Stimulated activated CD8-positive, alpha-beta memory T cell treated with anti-CD3 and anti-CD28 coated beads, Interleukin-12 subunit alpha, Interleukin-12 subunit beta, amount 100 ng/mL, for 1 hour (primary cell): ENCODE measurements around the gene CFTR.
"Not testable (repeated sequence)": the region's sequence is repeated elsewhere in the genome, so short reads cannot be mapped to it uniquely, and the experiment has no call there.

ENCODE experiments used
- DNase-seq: peaks from one replicate; pipeline ENCODE4 v3.0.0-alpha.2; 2020; ENCODE audit warnings: low read depth

The CFTR gene

DNA sequence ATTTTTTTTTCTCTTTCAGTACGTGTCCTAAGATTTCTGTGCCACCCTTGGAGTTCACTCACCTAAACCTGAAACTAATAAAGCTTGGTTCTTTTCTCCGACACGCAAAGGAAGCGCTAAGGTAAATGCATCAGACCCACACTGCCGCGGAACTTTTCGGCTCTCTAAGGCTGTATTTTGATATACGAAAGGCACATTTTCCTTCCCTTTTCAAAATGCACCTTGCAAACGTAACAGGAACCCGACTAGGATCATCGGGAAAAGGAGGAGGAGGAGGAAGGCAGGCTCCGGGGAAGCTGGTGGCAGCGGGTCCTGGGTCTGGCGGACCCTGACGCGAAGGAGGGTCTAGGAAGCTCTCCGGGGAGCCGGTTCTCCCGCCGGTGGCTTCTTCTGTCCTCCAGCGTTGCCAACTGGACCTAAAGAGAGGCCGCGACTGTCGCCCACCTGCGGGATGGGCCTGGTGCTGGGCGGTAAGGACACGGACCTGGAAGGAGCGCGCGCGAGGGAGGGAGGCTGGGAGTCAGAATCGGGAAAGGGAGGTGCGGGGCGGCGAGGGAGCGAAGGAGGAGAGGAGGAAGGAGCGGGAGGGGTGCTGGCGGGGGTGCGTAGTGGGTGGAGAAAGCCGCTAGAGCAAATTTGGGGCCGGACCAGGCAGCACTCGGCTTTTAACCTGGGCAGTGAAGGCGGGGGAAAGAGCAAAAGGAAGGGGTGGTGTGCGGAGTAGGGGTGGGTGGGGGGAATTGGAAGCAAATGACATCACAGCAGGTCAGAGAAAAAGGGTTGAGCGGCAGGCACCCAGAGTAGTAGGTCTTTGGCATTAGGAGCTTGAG, at the start of gene CFTR:
TSS of gene CFTR (plus strand) at position 801 of the 830 bp plus-strand sequence. CDS start 70 bp downstream, outside the sequence.
- DNase-seq = no peak

DNA sequence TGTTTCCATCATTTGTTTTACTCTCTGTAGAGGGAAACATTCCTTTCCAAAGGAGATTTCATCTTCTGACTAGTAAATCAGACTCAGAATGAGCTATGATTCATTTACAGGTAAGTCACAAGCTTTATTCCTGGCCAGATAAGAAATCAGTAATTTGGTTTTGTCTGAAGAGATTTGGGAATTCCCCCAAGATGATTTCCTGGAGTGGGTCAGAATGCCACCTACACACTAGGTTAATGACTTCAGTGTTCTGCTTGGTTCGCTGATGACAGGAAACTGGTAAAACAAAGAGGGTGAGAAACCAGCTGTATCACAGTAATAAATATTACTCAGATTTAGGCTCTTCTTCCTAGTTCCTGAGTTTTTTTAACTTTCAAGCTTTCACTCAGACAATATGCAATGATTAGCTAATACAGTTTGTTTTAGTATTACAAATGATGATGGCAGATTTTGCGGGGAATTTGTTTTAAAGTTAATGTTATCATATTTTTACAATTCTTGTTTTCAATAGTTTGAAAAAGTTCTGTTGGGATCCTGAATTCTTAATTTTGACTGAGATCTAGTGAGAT, 44.3 kb upstream of the CFTR start:
- DNase-seq = no peak

DNA sequence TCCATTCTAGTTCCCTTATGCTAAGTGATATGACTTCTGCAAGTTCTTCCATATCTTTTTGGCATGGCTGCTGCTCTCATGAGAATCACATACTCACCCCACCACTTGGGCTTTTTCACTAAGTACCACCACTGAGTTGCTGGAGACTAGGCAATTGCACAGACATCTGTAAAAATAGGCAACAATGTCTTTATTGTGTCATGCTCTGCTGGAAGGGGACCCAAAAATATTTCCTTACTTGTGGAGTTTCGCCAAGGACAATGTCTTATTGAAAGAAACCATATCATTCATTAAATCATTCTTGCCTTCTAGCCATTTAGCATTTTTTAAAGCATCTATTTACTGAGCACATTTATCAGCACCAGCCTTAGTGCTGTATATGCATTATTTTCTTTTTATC, 35.2 kb upstream of the CFTR start:
- DNase-seq = no peak

DNA sequence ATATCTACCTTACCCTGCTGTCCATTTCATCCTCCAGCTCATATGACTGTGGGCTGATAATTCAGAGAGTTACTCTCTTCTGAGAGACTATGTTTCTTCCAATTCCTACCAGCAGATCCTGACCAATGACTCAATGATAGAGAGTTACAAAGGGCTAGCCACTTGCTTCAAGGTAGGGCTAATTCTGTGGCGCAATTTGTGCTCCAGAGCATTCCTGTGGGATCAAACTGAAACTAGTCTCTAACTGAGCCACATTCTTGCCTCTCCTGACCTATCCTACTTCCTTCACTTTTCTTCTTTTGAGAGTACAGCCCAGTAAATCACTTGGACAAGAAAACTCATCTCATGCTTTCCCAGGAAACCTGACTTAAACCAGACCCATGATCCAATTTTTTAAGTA, 34.6 kb upstream of the CFTR start:
- DNase-seq = no peak

DNA sequence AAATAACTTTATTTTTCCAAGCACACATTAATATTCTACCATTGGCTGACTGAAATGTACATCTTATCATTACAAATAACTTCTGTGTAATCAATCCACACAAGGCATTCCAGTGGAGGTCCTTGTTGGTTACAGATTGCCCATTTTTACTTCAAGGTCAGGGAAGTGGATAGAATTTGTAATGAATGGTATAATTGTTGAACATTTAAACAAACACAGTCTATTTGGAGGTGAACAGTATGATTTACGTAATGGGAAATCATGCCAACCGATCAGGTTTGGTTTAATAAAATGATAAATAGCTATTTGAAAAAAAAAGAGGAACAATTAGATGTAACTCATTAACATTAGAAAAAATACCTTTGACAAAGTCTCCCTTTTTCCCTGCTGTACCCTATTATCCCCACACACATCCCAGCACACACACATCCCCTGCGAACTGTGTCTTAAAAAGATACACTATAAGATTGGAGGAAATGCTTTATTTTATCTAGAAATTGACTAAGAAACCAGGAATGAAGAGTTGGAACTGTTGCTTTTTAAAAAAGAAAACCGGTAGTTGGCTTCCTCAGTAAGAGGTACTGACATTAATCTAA, 33.5 kb upstream of the CFTR start:
- DNase-seq = no peak

DNA sequence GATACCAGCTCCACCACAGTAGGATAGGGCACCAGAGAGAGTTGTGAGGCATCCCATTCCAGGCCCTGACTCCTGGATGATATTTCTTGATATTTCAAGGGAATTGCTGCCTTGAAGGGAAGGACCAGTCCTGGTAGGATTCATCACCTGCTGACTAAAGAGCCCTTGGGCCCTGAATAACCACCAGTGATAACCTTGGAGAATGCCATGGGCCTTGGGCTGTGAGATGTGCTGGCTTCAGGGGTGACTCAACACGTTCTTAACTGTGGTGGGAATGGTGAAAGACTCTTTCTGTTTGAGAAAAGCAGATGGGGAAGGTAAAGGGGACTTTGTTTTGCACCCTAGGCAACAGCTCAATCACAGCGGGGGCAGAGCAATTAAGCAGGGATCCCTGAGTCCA, 31.2 kb upstream of the CFTR start:
- no peak for DNase-seq

DNA sequence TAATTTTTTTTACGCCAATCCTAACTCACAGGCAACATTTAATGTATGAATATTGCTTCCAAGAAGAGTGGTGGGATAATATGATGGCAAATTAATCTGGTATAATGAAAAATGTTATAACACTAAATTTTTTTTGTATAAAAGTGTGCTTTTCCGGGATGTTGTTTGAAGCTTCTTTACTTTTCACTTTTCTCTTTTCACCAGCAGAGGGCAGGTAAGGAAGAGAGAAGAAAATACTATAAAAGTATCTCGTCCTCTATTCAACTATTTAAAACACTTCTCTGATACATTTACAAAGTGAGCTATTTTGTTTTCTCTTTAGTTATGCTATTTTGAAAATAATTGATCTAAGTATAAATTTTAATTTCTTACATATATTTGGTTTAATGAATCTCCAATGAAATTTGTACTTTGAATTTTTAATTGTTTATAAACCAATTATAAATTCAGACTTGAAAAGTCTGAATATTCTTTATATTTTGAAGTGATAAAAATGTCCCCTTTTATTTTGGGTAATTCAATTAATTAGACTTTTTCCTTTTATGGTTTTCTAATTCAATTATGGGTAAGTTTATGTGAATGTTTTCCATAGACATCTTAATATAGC, 20.7 kb upstream of the CFTR start:
- DNase-seq = no peak

DNA sequence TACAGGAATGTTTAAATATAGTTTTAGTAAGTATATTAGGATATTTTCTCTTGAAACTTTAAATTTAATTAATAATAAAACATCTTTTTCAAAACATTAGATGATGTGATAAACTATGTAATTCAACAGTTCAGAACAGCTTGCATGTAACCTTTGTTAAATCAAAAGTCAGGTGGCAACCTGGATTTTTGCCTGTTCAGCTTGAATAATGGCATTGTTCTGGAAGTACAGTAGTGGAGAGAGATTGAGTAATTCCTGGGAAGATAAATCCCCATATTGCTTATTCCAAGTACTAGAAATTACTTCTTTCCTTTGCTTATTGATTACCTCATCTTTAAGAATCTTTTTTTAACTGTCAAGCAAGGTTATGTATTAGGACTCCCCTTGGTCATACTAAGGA, 20.1 kb upstream of the CFTR start:
- no peak for DNase-seq

DNA sequence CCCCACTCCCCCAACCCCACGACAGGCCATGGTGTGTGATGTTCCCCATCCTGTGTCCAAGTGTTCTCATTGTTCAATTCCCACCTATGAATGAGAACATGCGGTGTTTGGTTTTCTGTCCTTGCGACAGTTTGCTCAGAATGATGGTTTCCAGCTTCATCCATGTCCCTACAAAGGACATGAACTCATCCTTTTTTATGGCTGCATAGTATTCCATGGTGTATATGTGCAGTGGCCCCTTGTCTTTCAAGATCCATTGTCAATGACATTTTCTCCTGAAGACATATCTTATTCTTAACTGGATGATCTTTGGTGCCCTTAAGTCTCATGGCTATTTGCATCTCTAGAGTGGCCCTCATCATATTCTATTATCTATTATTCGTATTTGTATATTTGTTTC, 19.0 kb upstream of the CFTR start:
- DNase-seq = not testable (repeated sequence)

DNA sequence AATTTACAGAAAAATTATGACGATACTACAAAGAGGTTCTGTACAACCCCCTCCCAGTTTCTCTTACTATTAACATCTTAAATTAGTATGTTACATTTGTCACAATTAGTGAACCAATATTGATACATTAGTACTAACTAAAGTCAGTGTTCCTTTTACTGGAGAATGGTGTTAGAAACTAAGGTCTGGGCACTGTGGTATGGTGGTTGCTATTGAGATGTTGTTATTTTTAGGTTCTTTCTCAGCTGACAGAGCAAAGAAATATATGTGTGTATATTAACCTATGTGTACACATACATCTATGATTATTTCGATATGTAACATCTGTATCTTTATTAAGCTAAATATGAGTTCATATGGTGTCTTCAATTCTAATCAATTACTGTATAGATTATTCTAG, 11.7 kb upstream of the CFTR start:
- no peak for DNase-seq

DNA sequence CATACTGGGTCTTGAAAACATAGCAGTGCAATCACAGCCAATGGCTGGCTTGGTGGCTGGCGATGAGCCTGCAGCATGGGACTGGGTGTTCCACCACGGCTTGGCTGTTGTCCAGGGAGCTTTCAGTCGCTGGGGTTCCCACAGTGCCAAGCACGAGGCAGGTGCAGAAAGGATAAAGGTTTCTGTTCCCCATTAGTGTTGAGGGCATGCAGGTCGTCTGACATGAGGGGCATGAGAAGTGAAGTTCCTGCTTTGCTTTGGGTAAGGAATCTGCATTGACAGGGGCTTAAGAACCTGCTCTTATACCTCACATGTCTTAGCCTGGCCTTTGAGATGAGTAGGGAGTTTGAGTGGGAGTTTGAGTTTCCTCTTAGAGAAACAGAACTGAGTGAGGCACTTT, 9.0 kb upstream of the CFTR start:
- DNase-seq = no peak

DNA sequence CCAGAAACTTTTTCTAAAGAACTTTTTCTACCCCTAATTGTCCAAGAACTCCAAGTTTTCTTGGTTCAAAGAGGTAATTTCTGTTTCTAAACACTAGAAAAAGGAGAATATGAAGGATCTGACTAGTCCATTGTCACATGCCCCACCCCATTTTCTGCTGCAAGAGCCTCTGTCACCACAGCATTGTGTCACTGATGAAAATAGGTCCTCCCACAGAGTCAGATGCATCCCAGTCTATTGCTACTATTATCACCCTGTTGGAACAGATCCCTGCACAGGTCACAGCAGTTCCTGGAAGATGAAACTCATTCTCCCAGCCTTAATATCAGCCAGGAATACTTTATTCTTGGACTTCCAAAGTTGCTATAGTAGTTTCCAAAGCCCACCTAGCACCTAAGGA, 7.5 kb upstream of the CFTR start:
- DNase-seq = no peak

DNA sequence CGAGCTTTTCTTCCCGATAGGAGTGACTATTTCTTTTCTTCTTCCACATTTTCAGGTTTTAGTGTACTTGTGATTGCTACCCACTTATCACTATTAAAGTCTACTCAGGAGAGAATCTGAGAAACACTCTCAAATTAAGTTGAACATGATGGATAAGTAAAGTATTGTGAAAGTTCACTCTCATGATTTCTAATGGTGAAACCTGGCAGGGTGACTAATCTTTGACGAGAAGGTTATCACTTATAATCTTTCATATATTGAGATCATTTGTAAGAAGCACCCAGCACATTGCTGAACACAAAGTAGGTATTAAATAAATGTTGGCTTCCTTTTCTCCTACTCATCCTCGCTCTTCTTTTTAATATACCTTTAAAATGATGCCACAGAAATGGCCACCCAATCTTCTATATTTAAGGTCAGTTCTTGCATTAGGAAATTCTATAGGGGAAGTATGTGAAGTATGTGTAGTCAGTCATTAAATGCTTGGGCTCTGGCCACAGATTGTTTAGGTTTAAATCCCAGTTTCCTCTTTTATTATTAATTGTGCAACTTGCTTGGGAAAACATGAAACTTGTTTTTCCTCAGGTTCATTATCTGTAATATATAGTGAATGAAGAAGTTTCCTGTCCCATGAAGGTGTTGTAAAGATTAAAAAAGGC, 3.1 kb upstream of the CFTR start:
- no peak for DNase-seq

DNA sequence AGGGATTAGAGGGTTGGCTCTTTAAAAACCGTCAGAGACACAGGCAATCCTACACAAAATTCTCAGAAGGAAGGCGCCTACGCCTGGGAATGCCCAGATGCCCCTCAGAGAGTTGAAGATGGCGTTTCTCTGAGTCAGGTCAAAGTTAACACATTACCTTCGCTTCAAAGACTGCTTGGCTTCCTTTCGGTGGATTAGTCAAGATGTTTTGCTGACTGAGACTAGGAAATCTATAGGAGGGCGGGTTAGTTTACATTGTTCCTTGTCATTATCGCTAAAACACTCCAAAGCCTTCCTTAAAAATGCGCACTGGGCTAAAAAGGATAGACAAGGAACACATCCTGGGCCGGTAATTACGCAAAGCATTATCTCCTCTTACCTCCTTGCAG, 995 bp upstream of the CFTR start:
- DNase-seq = no peak

DNA sequence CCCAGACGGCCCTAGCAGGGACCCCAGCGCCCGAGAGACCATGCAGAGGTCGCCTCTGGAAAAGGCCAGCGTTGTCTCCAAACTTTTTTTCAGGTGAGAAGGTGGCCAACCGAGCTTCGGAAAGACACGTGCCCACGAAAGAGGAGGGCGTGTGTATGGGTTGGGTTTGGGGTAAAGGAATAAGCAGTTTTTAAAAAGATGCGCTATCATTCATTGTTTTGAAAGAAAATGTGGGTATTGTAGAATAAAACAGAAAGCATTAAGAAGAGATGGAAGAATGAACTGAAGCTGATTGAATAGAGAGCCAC, 184 bp downstream of the CFTR start:
- no peak for DNase-seq

DNA sequence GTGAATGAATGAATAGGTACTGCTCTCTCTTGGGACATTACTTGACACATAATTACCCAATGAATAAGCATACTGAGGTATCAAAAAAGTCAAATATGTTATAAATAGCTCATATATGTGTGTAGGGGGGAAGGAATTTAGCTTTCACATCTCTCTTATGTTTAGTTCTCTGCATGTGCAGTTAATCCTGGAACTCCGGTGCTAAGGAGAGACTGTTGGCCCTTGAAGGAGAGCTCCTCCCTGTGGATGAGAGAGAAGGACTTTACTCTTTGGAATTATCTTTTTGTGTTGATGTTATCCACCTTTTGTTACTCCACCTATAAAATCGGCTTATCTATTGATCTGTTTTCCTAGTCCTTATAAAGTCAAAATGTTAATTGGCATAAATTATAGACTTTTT, 1.2 kb downstream of the CFTR start:
- no peak for DNase-seq

DNA sequence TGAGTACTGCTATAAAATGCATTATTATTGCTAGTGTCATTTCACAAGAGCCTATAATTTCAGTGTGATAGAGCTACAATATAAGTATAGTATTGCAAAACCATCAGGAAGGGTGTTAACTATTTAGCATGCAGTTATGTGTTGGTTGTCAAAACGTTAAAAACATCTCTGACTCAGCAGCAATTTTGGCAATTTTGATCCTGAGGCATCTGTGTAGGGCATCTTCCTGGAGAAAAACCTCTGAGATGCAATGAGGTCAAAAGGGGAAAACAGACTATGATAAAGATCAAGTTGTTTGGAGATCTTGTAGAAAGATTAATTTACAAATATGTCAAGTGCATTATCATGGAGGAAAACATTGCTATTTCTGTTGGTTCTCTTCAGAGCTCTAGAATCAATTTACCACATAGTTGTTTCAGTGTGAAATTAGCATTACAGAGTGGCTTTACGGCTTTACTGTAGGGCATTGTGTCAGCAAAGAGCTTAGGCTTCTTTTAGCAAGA, 5.3 kb downstream of the CFTR start:
- DNase-seq = no peak

DNA sequence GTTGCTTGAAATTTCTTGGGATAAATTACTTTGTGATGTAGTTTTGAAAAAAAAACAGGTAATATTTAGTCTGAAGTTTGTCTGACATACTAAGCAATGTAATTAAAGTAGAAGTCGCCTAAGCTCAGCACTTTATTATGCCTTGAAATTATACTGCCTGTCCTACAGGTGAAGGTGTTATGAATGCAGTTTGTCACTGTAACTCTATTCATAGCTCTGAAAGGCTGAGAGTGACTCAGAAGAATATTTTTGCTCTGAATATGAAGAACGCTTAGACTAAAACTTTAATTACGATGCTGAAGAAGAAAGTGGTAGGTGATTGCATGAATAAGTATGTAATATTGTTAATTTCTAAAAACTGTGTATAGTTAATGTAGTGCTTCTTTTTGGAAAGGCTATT, 9.2 kb downstream of the CFTR start:
- no peak for DNase-seq

DNA sequence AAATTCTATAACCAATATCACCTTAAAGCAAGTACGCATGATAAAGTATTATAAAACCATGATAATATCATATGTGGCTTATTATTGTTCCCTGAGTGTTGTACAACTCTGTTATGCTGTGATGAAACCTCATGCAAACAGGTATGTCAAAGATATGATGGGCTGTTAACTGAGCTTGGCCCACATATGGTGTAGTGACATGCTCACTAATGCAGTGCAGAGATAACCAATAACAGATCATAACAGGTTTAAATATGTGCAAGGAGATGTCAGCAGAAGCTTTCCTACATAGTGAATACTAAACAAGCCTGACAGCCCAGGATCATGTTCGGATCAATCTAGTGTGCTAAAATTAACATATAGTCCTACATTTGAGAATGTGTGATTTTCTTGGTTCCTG, 9.6 kb downstream of the CFTR start:
- no peak for DNase-seq

DNA sequence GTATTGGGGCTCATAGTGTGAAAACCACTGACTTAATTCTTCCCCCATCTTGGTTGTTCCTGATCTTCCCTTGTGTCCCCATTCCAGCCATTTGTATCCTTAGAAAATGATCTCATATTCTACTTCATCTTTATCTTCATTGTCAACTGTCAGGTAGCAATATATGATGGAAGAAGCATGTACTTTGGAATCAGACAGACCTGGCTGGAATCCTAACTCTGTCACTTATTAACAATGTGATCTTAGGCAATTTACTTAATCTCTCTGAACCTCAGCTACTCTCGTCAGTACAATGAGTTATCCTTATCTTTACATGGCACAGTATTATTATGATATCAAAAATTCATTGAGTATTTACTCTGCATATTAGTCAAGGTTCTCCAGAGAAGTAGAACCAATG, 10.1 kb downstream of the CFTR start:
- no peak for DNase-seq

DNA sequence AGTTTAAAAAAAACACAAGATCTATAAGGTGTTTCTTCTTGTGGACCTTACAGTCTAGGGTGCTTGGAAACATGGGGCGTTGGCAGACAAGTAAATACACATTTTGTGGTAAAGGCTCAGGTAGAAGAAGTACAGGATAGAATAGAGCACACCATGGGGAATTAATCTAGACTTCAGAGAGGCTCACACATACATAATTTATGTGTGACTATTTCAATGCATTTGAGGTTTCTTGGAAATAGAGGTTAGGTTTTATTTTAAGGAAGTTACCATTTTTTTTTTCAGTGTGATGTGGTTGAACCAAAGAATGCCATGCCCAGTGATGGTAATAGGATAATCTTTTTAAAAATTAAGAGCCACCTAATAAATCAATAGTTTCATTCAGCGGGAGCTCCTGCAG, 12.8 kb downstream of the CFTR start:
- no peak for DNase-seq

DNA sequence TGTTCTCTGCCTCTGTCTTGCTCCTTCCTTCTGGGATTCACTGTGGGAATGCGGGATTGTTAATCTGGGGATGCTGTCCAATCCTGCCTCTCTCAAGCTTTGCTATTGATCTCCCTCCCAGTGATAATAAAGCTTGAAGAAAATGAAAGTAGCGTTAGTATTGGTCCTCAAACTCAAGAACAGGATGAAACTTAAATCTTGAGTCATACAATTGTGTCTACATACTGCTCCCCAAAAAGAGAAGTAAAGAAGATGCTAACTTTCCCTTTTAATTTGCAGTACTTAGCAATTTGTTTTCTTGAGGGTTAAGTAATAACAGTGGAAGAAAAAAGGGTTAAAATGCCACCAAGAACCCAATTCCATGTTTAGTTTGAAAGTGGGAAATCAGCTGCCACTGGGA, 13.6 kb downstream of the CFTR start:
- no peak for DNase-seq

DNA sequence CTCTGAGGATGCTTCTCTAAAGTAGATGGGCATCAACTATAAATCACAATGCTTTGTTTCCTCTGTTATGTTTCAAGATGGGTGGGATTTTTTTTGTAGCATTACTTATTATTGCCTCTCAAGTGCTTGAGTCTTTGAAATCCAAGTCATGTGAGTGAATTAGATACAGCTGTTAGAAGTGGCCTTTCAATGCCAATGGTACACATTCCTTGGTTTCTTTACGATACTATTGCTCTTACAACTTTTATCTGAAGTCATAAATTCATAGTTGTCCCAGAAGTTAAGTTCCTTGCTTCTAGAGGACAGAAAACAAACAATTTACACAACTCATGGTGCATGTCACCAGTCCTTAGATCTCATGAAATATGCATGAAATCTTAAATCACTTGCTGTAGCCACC, 15.5 kb downstream of the CFTR start:
- DNase-seq = no peak
